AG10803 (cell line): ENCODE results near the gene HS1BP3.
A peak's percentile ranks its signal among the peaks of the same experiment; 100 is the strongest.

Experiments
- DNase-seq: peaks from one replicate; pipeline ENCODE4 v3.0.0; 2010; ENCODE audit warnings: low read depth
- H3K4me3 ChIP-seq: 2 replicates; pipeline ENCODE4 v1.5.1; 2011; ENCODE audit warnings: mild to moderate bottlenecking, low read length, control low read depth
- TF ChIP-seq, protein P1 (sequence below): conservative IDR thresholded peaks from 2 replicates; pipeline ENCODE4 v1.5.1; 2011; ENCODE audit warnings: mild to moderate bottlenecking, low read length, control low read depth, inconsistent platforms

The HS1BP3 gene

GRCh38 chr2:20609349-20609994, 41.4 kb downstream of the HS1BP3 start:
- H3K4me3 ChIP-seq = no peak overlapping the region
- DNase-seq = peak; percentile 55
- TF ChIP-seq, protein P1, sequence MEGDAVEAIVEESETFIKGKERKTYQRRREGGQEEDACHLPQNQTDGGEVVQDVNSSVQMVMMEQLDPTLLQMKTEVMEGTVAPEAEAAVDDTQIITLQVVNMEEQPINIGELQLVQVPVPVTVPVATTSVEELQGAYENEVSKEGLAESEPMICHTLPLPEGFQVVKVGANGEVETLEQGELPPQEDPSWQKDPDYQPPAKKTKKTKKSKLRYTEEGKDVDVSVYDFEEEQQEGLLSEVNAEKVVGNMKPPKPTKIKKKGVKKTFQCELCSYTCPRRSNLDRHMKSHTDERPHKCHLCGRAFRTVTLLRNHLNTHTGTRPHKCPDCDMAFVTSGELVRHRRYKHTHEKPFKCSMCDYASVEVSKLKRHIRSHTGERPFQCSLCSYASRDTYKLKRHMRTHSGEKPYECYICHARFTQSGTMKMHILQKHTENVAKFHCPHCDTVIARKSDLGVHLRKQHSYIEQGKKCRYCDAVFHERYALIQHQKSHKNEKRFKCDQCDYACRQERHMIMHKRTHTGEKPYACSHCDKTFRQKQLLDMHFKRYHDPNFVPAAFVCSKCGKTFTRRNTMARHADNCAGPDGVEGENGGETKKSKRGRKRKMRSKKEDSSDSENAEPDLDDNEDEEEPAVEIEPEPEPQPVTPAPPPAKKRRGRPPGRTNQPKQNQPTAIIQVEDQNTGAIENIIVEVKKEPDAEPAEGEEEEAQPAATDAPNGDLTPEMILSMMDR = no peak

DNA sequence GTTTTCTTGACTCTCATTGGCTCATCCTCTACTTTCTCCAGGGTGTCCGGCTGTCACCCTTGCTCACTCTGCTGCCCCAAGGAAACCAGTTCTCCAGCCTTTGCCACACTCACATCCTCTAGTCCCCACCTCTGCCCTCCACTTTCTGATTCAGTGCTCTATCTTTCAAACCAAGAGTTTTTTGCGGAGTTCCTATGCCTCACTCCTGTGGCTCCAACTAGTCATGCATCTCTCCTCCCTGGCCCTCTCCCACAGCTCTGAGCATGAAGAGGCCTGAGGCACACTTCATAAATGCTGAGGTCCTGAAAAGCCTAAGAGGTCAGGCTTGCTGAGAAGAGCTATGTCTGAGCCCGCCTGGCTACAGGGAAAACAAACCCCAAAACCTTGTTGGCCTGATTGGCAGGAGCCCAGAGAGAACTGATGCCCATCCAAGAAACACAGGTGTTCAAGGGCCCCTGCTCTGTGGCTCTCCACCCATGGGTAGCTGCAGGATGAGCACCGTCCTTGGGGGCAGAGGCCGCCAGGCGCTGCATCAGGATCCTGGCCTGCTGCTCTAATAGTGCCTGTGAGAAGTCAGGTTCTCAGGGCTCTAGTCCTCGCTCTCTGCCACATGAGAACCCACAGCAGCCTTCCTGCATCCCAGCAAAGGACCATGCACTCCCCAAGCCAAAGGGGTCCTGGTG, 42.1 kb downstream of the HS1BP3 start:
- DNase-seq = no peak
- TF ChIP-seq, protein P1 = no peak
- no peak overlapping the region for H3K4me3 ChIP-seq

GRCh38 chr2:20607446-20607845, 43.5 kb downstream of the HS1BP3 start:
- TF ChIP-seq, protein P1 = no peak

GRCh38 chr2:20606198-20606597, 44.7 kb downstream of the HS1BP3 start:
- DNase-seq = no peak
- TF ChIP-seq, protein P1 = no peak
- H3K4me3 ChIP-seq = no peak overlapping the region

More at GRCh38 chr2:20607446-20607845, 43.5 kb downstream of the HS1BP3 start:
- H3K4me3 ChIP-seq = no peak overlapping the region
- DNase-seq = no peak

- H3K4me3 ChIP-seq = no peak overlapping the region
- DNase-seq = peak; percentile 95
- TF ChIP-seq, protein P1 = no peak
These were observed 45.9 kb downstream of the HS1BP3 start for GRCh38 chr2:20604951-20605381.

DNA sequence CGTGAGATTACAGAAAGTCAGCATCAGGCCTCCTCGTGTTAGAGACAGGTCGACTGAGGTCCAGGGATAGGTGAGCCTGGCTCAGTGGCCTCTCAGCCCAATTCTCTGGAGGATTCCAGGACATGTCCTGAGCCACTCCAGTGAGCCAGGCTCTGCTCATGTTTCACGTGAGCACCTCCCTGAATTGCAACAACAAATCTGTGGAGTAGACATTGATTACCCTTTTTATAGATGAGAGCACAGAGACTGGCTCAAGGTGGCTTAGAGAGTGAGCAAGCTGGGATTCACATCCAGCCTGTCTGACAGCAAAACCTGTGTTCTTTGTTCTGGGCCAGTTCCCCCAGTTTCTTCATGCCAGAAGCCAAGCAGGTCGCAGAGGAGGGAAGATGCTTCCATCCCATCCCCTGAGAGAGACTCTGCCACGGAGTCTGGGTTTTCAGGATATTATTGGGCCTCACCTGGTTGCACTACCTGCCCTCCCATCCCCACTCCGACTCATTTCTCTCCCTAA, 46.4 kb downstream of the HS1BP3 start:
- TF ChIP-seq, protein P1 = no peak
- no peak overlapping the region for H3K4me3 ChIP-seq
- no peak for DNase-seq

DNA sequence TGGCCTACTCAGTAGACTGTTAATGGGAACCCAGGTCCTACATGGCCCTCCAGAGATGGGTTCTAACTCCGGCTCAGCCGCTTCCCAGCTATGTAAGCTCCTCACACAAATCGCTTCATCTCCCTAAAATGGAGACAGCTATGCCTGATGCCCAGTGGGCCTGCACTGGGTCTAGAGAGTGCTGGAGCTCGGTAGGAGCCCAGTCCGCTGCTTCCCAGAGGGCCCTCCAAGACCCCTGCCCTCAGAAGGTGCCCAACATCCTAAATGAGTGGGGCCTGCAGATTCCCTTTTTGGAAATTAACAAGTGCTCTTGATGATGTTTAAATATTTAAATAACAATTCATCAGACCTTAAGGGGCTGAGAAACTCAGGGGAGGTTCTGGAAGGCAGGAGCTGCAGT, 47.1 kb downstream of the HS1BP3 start:
- no peak for DNase-seq
- no peak overlapping the region for H3K4me3 ChIP-seq
- TF ChIP-seq, protein P1 = no peak
